Measurements from ENCODE around the gene CLDN9. TPM values are rescaled to one million over a fixed set of nuclear protein-coding genes. Genes with fewer than 3 reads are reported as not detected.

Gene CLDN9
- total RNA-seq, 2 experiments from 2014 or later, result not detected

- no peak overlapping the region for H3K4me3 Mint-ChIP-seq
- Histone ChIP-seq H3K4me1 (ENCODE audit: insufficient read depth, low read length) (peaks cover 20% of the 10 kb centered on the region), H3K27me3 (ENCODE audit: control insufficient read depth in 1 of 2, insufficient read depth in 2 of 2, low read length in 2 of 2) (peaks cover 0 to 3% of the 10 kb centered on the region in 2 experiments), H3K27ac (ENCODE audit: low read depth in 1 of 2, low read length in 2 of 2) (no peak overlapping the region), H3K4me3 (ENCODE audit: low read length) (no peak overlapping the region), H3K36me3 (ENCODE audit: insufficient read depth, low read length) (no peaks in the 10 kb centered on the region), H3K9me3 (ENCODE audit: control insufficient read depth in 1 of 2, insufficient read depth in 1 of 2, low read length in 2 of 2) (peaks cover 0 to 7% of the 10 kb centered on the region in 2 experiments)
- CTCF ChIA-PET, result no interaction called here
- no peaks in the 10 kb centered on the region for H3K36me3 Mint-ChIP-seq (ENCODE audit: low read depth)
- H3K9me3 Mint-ChIP-seq, result no peaks in the 10 kb centered on the region
- no peak for ATAC-seq (ENCODE audit: poor library complexity)
- H3K27me3 Mint-ChIP-seq, result no peaks in the 10 kb centered on the region
- H3K4me1 Mint-ChIP-seq (ENCODE audit: low read depth), result no peaks in the 10 kb centered on the region
- TF ChIP-seq CTCF (IDR thresholded peaks at IDR 0.05), result no peak
- DNase-seq, result no peak
- POLR2A ChIA-PET, result no interaction called here
- H3K27ac Mint-ChIP-seq, result no peak overlapping the region
- intact Hi-C loops (cut with DNase I, micrococcal nuclease), result no loop called here
Observed at GRCh38 chr16:2976673-2977072, 36.0 kb upstream of the CLDN9 start.

GRCh38 chr16:2977440-2977839 lies 35.3 kb upstream of the CLDN9 start:
- Mint-ChIP-seq H3K36me3 (ENCODE audit: low read depth) (no peaks in the 10 kb centered on the region), H3K9me3 (no peaks in the 10 kb centered on the region), H3K27me3 (no peaks in the 10 kb centered on the region), H3K4me1 (ENCODE audit: low read depth) (no peaks in the 10 kb centered on the region), H3K4me3 (no peak overlapping the region), H3K27ac (no peak overlapping the region)
- ATAC-seq (ENCODE audit: poor library complexity) (no peak), DNase-seq (no peak)
- Histone ChIP-seq H3K27ac (ENCODE audit: low read depth in 1 of 2, low read length in 2 of 2) (no peak overlapping the region), H3K36me3 (ENCODE audit: insufficient read depth, low read length) (no peaks in the 10 kb centered on the region), H3K4me3 (ENCODE audit: low read length) (no peak overlapping the region), H3K9me3 (ENCODE audit: control insufficient read depth in 1 of 2, insufficient read depth in 1 of 2, low read length in 2 of 2) (peaks cover 0 to 7% of the 10 kb centered on the region in 2 experiments), H3K27me3 (ENCODE audit: control insufficient read depth in 1 of 2, insufficient read depth in 2 of 2, low read length in 2 of 2) (peaks cover 0 to 3% of the 10 kb centered on the region in 2 experiments), H3K4me1 (ENCODE audit: insufficient read depth, low read length) (peaks cover 21% of the 10 kb centered on the region)
- intact Hi-C loops (cut with DNase I, micrococcal nuclease), result no loop called here
- ChIA-PET CTCF (no interaction called here), POLR2A (no interaction called here)
- TF ChIP-seq CTCF (IDR thresholded peaks at IDR 0.05), result no peak

- intact Hi-C loops (cut with DNase I, micrococcal nuclease), result loop anchor here in 1 of 2 experiments (1.0 to 5.0 kb wide), 4 partner anchors 10 to 102 kb away; partner anchors contain the start of genes FLYWCH1 and PAQR4
Observed at GRCh38 chr16:2979669-2980226, 33.0 kb upstream of the CLDN9 start.

More at GRCh38 chr16:2979669-2980226, 33.0 kb upstream of the CLDN9 start:
- ChIA-PET CTCF (interaction anchor here (1.7 kb wide), 1 partner anchor 48 kb away, joined by 4 read pairs; no protein-coding TSS in a partner anchor), POLR2A (interaction anchor here (0.6 to 2.1 kb wide), 6 partner anchors 11 to 52 kb away, joined by 3 to 22 read pairs (median 5); partner anchors contain the start of genes KREMEN2 and PAQR4)
- no peak for TF ChIP-seq CTCF (IDR thresholded peaks at IDR 0.05)
- H3K9me3 Mint-ChIP-seq, result no peaks in the 10 kb centered on the region
- H3K36me3 Mint-ChIP-seq (ENCODE audit: low read depth), result no peaks in the 10 kb centered on the region
- H3K4me1 Mint-ChIP-seq (ENCODE audit: low read depth), result no peaks in the 10 kb centered on the region
- H3K4me3 Mint-ChIP-seq, result peak overlapping the region; percentile 82
- DNase-seq, result peak in 2 of 14 experiments; percentile 26 to 47
- Histone ChIP-seq H3K27ac (ENCODE audit: low read depth in 1 of 2, low read length in 2 of 2) (no peak overlapping the region), H3K36me3 (ENCODE audit: insufficient read depth, low read length) (no peaks in the 10 kb centered on the region), H3K9me3 (ENCODE audit: control insufficient read depth in 1 of 2, insufficient read depth in 1 of 2, low read length in 2 of 2) (peaks cover 0 to 7% of the 10 kb centered on the region in 2 experiments), H3K4me1 (ENCODE audit: insufficient read depth, low read length) (peaks cover 29% of the 10 kb centered on the region), H3K4me3 (ENCODE audit: low read length) (peak overlapping the region; percentile 93), H3K27me3 (ENCODE audit: control insufficient read depth in 1 of 2, insufficient read depth in 2 of 2, low read length in 2 of 2) (peaks cover 0 to 3% of the 10 kb centered on the region in 2 experiments)
- no peaks in the 10 kb centered on the region for H3K27me3 Mint-ChIP-seq
- ATAC-seq (ENCODE audit: poor library complexity), result no peak
- H3K27ac Mint-ChIP-seq, result no peak overlapping the region

All from CD4-positive, alpha-beta T cell (primary cell).